HG02938 (cell line): ENCODE data around the gene CST4.
"Not testable (repeated sequence)": the region's sequence is repeated elsewhere in the genome, so short reads cannot be mapped to it uniquely, and the experiment has no call there.

ENCODE experiments used
- ATAC-seq: cut with Tn5 transposase; IDR thresholded peaks from one replicate; pipeline ENCODE4 v1.9.1; 2021; ENCODE audit warnings: mild to moderate bottlenecking, moderate library complexity; ENCODE audit not compliant: unreplicated experiment

The CST4 gene

GRCh38 chr20:23663180-23663579 is 25.7 kb downstream of the CST4 start:
- no peak for ATAC-seq

GRCh38 chr20:23662276-23662870 is 26.5 kb downstream of the CST4 start:
- ATAC-seq, result no peak

- no peak for ATAC-seq
Measured at GRCh38 chr20:23661002-23661429, 27.8 kb downstream of the CST4 start.

- ATAC-seq, result no peak
Measured at GRCh38 chr20:23659989-23660837, 28.6 kb downstream of the CST4 start.

- ATAC-seq, result not testable (repeated sequence)
Measured at GRCh38 chr20:23659610-23659988, 29.2 kb downstream of the CST4 start.

- ATAC-seq, result no peak
Measured at GRCh38 chr20:23658989-23659609, 29.7 kb downstream of the CST4 start.

- ATAC-seq, result no peak
Measured at GRCh38 chr20:23658336-23658735, 30.5 kb downstream of the CST4 start.

GRCh38 chr20:23657202-23657601 is 31.6 kb downstream of the CST4 start:
- ATAC-seq, result no peak

- ATAC-seq, result no peak
Measured at GRCh38 chr20:23656372-23656771, 32.5 kb downstream of the CST4 start.

GRCh38 chr20:23655491-23656211 is 33.2 kb downstream of the CST4 start:
- no peak for ATAC-seq

- ATAC-seq, result no peak
Measured at GRCh38 chr20:23654717-23655116, 34.1 kb downstream of the CST4 start.

- no peak for ATAC-seq
Measured at GRCh38 chr20:23654000-23654399, 34.8 kb downstream of the CST4 start.

- ATAC-seq, result no peak
Measured at GRCh38 chr20:23653400-23653938, 35.4 kb downstream of the CST4 start.

- no peak for ATAC-seq
Measured at GRCh38 chr20:23652926-23653325, 35.9 kb downstream of the CST4 start.

GRCh38 chr20:23652371-23652770 is 36.5 kb downstream of the CST4 start:
- no peak for ATAC-seq

- no peak for ATAC-seq
Measured at GRCh38 chr20:23651117-23651516, 37.7 kb downstream of the CST4 start.

GRCh38 chr20:23649830-23650417 is 38.9 kb downstream of the CST4 start:
- ATAC-seq, result no peak

GRCh38 chr20:23649242-23649641 is 39.6 kb downstream of the CST4 start:
- ATAC-seq, result no peak

- ATAC-seq, result no peak
Measured at GRCh38 chr20:23647346-23647745, 41.5 kb downstream of the CST4 start.

GRCh38 chr20:23646106-23646873 is 42.5 kb downstream of the CST4 start:
- no peak for ATAC-seq
